Spleen (tissue), 7 donors: ENCODE results near the gene MROH7.

ENCODE experiments used
- POLR2A ChIP-seq, 3 donors: fragments of 450-650 bp; IDR thresholded peaks; one replicate each; pipeline ENCODE4 v1.5.1; 2017; ENCODE audit warnings: antibody characterized with exemption in 3 of 3, mild to moderate bottlenecking in 1 of 3
- POLR2AphosphoS5 ChIP-seq, 3 donors: sonication (generic); formaldehyde crosslinking; IDR thresholded peaks; one replicate each; pipeline ENCODE4 v1.5.1; 2017; ENCODE audit warnings: antibody characterized with exemption in 3 of 3
- TF ChIP-seq, protein P1 (sequence below), 11 experiments: fragments of 200-600 bp in 7 of 11; fragments of 450-650 bp in 4 of 11; sonication (generic) in 4 of 11; IDR thresholded peaks in 8 of 11; conservative IDR thresholded peaks in 3 of 11; 1 replicate in 7 of 11; 2 replicates in 4 of 11; pipeline versions ENCODE4 v1.4.0 to v1.8.0; 2016 to 2021; ENCODE audit warnings: antibody characterized with exemption in 11 of 11, inconsistent platforms in 4 of 11, mild to moderate bottlenecking in 1 of 11
- donor health status: DM: no; HTN: no; CAD: no; lungs with moderate emphysema.
- donor health status: DM: no; HTN: no; CAD: no.
- donor health status: DM: no; HTN: no; CAD: no.

DNA sequence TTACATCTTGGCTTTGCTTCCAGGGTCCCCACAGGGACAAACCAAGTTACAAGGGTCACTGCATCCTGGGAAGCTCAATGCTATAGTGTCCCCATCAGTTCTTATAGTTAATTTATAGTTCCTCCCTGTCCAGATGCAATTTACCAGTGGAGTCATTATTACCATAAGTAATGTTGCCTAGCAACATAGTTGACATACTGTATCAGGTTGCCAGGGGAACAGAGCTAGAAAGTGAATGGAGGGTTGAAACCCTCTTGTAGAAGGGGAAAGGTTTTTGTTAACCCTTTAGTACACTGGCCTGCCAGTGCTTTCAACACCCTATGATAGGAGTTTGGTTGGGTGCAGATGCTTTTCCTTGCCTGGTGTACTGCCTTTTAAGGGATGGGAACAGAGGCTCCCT lies 39.8 kb downstream of the MROH7 start:
- TF ChIP-seq, protein P1, sequence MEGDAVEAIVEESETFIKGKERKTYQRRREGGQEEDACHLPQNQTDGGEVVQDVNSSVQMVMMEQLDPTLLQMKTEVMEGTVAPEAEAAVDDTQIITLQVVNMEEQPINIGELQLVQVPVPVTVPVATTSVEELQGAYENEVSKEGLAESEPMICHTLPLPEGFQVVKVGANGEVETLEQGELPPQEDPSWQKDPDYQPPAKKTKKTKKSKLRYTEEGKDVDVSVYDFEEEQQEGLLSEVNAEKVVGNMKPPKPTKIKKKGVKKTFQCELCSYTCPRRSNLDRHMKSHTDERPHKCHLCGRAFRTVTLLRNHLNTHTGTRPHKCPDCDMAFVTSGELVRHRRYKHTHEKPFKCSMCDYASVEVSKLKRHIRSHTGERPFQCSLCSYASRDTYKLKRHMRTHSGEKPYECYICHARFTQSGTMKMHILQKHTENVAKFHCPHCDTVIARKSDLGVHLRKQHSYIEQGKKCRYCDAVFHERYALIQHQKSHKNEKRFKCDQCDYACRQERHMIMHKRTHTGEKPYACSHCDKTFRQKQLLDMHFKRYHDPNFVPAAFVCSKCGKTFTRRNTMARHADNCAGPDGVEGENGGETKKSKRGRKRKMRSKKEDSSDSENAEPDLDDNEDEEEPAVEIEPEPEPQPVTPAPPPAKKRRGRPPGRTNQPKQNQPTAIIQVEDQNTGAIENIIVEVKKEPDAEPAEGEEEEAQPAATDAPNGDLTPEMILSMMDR (IDR thresholded peaks at IDR 0.05 in 8 of 11, conservative IDR thresholded peaks at IDR 0.05 in 3 of 11): no peak
- TF ChIP-seq POLR2A (IDR thresholded peaks at IDR 0.05) (no peak), POLR2AphosphoS5 (IDR thresholded peaks at IDR 0.05) (no peak)
